T-cell (primary cell): ENCODE results near the gene KIFAP3. TPM values are rescaled to one million over a fixed set of nuclear protein-coding genes. Genes with fewer than 3 reads are reported as not detected.

Experiments used
- ATAC-seq, 4 experiments: fragments of 200-7000 bp in 3 of 4; fragments of 150-1000 bp in 1 of 4; cut with Tn5 transposase; replicated peaks in 1 of 4; 1 replicate in 3 of 4; 2 replicates in 1 of 4; pipeline ENCODE4 v1.10.0; 2021; ENCODE audit warnings: moderate library complexity in 3 of 4, mild to moderate bottlenecking in 2 of 4, moderate number of reproducible peaks in 1 of 4
- CTCF ChIA-PET, 2 donors: fragments of 300-600 bp; sonication (Branson Sonifier 250); formaldehyde crosslinking; loops; one replicate each; lab custom pipeline; 2022; ENCODE audit warnings: antibody characterized with exemption in 2 of 2; lab: Charles Lee
- POLR2A ChIA-PET, 2 donors: fragments of 300-600 bp; sonication (Branson Sonifier 250); formaldehyde crosslinking; loops; one replicate each; lab custom pipeline; 2022; ENCODE audit warnings: antibody characterized with exemption in 2 of 2; lab: Charles Lee
- DNase-seq, 35 experiments: peaks; one replicate each; pipeline versions ENCODE4 v3.0.0 to v3.0.0-alpha.2; 2013 to 2023
- H3K27ac ChIP-seq: one replicate; pipeline ENCODE4 v1.5.1; 2013; ENCODE audit warnings: low read length
- H3K27me3 ChIP-seq, 2 experiments: replicated peaks in 1 of 2; 1 replicate in 1 of 2; 2 replicates in 1 of 2; pipeline versions ENCODE4 v1.6.1 to v1.7.0; 2013; ENCODE audit warnings: low read length in 1 of 2, mixed read lengths in 1 of 2; ENCODE audit not compliant: control insufficient read depth in 2 of 2, insufficient read depth in 2 of 2; ENCODE audit errors: extremely low read depth in 1 of 2
- H3K36me3 ChIP-seq, 2 donors: 1 replicate in 1 of 2; 2 replicates in 1 of 2; pipeline versions ENCODE4 v1.6.1 to v1.7.0; 2013; ENCODE audit warnings: low read length in 1 of 2; ENCODE audit not compliant: control insufficient read depth in 2 of 2, insufficient read depth in 1 of 2; ENCODE audit errors: extremely low read depth in 1 of 2
- H3K4me1 ChIP-seq, 2 experiments: 1 replicate in 1 of 2; 2 replicates in 1 of 2; pipeline versions ENCODE4 v1.6.1 to v1.7.0; 2013; ENCODE audit warnings: low read length in 2 of 2, mixed read lengths in 1 of 2; ENCODE audit not compliant: insufficient read depth in 2 of 2, control insufficient read depth in 1 of 2; ENCODE audit errors: extremely low read depth in 1 of 2
- H3K4me3 ChIP-seq, 2 donors: 1 replicate in 1 of 2; 2 replicates in 1 of 2; pipeline versions ENCODE4 v1.5.1 to v1.7.0; 2013; ENCODE audit warnings: mild to moderate bottlenecking in 2 of 2, low read length in 1 of 2, moderate library complexity in 1 of 2; ENCODE audit not compliant: control insufficient read depth in 1 of 2; ENCODE audit errors: extremely low read depth in 1 of 2
- H3K9me3 ChIP-seq: 2 replicates; pipeline ENCODE4 v1.7.0; 2013
- H3K27ac Mint-ChIP-seq, 2 donors: one replicate each; pipeline ENCODE4 v1.8.0; 2020 to 2021; ENCODE audit warnings: mild to moderate bottlenecking in 2 of 2, mixed read lengths in 2 of 2
- H3K27me3 Mint-ChIP-seq, 2 donors: one replicate each; pipeline ENCODE4 v1.8.0; 2021 to 2022; ENCODE audit warnings: mixed read lengths in 2 of 2
- H3K36me3 Mint-ChIP-seq: one replicate; pipeline ENCODE4 v1.8.0; 2021; ENCODE audit warnings: mixed read lengths
- H3K4me1 Mint-ChIP-seq, 3 donors: one replicate each; pipeline ENCODE4 v1.8.0; 2020 to 2022; ENCODE audit warnings: mixed read lengths in 3 of 3, mild to moderate bottlenecking in 1 of 3
- H3K4me3 Mint-ChIP-seq, 3 donors: one replicate each; pipeline ENCODE4 v1.8.0; 2020 to 2022; ENCODE audit warnings: mild to moderate bottlenecking in 3 of 3, mixed read lengths in 3 of 3, moderate library complexity in 3 of 3
- H3K9me3 Mint-ChIP-seq, 3 donors: one replicate each; pipeline ENCODE4 v1.8.0; 2020 to 2022; ENCODE audit warnings: mixed read lengths in 3 of 3
- WGBS: methylation state at CpG from one replicate; pipeline ENCODE4 v1.1.5; 2013; ENCODE audit warnings: missing lambda C conversion rate; ENCODE audit not compliant: insufficient coverage; 5-methylcytosine and 5-hydroxymethylcytosine counted together
- total RNA-seq, 35 experiments: library from RNA in 6 of 35; stranded (reverse) in 6 of 35; fragments of 120-200 nt in 1 of 35; gene quantifications; one replicate each; pipeline versions ENCODE4 v1.2.1 to v1.2.4 and lab custom pipeline; 2013 to 2026

The KIFAP3 gene
- total RNA-seq, 5 donors from 2014 or later (not counting 1 experiment from before 2014, with no cell fraction given) = 13.8 to 20.2 (median 16.6) TPM

DNA sequence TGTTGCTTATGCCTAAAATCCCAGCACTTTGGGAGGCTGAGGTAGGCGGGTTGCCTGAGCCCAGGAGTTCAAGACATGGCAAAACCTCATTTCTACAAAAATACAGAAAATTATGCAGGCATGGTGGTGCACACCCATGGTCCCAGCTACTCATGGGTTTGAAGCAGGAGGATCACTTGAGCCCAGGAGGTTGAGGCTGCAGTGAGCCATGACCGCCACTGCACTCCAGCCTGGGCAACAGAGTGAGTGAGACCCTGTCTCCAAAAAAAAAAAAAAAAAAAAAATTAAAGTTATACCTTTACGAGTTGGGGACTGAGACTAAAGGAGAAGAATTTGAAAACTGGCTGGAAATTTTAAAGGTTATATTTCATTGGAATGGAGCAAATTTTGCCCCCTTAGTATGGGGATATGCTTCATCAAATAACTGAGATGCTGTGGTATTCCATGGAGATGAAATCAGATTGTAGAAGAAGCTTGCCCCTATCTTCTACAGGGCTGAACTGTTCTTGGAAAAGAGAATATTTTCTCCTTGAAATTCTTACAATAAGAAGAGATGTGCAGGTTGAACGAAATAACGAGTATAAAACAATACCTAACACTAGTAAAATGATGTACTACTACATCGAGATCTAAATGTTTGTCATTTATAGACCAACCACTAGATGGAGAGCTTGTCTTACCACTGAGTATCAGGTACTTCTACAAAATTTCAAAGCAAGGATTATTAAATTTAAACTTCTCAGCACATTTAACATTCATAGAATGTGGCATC is 145.9 kb downstream of the KIFAP3 start:
- H3K27me3 Mint-ChIP-seq = no peaks in the 10 kb centered on the region
- no peak overlapping the region for H3K4me3 Mint-ChIP-seq
- WGBS = 17% methylated on average over 1 of the region's 6 CpGs
- Histone ChIP-seq H3K36me3 (no peaks in the 10 kb centered on the region), H3K4me3 (no peak overlapping the region), H3K4me1 (peaks cover 0 to 3% of the 10 kb centered on the region in 2 experiments), H3K9me3 (no peaks in the 10 kb centered on the region), H3K27me3 (no peaks in the 10 kb centered on the region), H3K27ac (no peak overlapping the region)
- no peaks in the 10 kb centered on the region for H3K9me3 Mint-ChIP-seq
- peaks cover 6 to 7% (median 7%) of the 10 kb centered on the region in 3 donors for H3K4me1 Mint-ChIP-seq
- no peak overlapping the region for H3K27ac Mint-ChIP-seq
- ChIA-PET POLR2A (interaction anchor here in 1 of 2 donors (0.6 kb wide), 1 partner anchor 612 kb away, joined by 3 read pairs; no protein-coding TSS in a partner anchor), CTCF (interaction anchor here (0.6 to 1.4 kb wide), 11 partner anchors 10 to 1385 kb away, joined by 3 to 8 read pairs (median 4); partner anchors contain the start of genes FMO4 (in 1 of the 2) and GORAB (in 1 of the 2))
- peaks cover under 1% of the 10 kb centered on the region for H3K36me3 Mint-ChIP-seq
- DNase-seq = peak in 1 of 35 experiments; percentile 64
- peak; percentile 58 to 68 (median 64) for ATAC-seq

DNA sequence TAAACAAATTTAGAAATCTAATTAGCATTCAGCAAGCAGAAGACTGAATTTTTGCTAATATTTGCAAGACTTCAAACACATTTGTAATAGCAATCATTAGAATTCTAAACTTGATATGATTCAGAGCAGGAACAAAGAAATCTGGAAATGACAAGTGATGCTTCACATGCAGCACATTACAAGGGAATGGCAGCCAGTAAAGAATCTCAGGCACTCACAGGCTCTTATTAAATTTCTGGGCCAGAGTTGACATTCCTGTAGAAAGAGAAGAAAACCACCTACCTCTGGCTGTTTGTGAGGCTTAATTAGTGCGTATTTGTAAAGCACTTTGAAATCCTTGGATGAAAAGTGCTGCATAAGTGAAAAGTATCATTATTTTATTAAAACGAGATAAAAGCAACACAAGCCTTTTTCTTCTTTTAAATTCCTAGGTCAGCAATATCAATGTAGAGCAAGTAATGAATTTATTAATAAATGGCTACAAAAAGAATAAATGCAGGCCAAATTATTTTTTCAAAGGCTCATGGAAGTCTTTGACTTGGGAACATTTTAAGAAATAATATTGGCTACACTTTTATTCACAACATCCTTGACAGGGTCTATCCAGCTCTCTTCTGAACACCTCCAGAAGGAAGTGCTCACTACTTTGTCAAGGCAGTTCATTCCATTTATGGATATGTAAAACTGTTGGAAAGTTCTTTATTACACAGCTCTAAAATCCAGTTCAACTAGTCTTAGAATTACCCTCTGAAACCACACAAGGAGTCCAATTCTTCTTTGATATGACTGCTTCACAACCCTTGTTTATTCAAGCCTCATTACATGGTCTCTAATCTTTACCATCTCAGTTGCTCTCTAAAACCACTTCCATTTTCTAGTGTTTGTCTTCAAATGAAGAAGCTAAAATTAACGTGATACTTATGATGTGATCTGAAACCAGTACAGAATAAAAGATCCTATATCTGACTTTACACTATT is 148.7 kb downstream of the KIFAP3 start:
- H3K27me3 Mint-ChIP-seq = no peaks in the 10 kb centered on the region
- Histone ChIP-seq H3K36me3 (no peaks in the 10 kb centered on the region), H3K4me1 (peaks cover 0 to 3% of the 10 kb centered on the region in 2 experiments), H3K27ac (no peak overlapping the region), H3K9me3 (no peaks in the 10 kb centered on the region), H3K27me3 (no peaks in the 10 kb centered on the region), H3K4me3 (no peak overlapping the region)
- ChIA-PET POLR2A (interaction anchor here (0.6 to 0.7 kb wide), 2 partner anchors 129 to 946 kb away, joined by 3 read pairs; no protein-coding TSS in a partner anchor), CTCF (interaction anchor here in 1 of 2 donors (0.7 to 1.3 kb wide), 2 partner anchors 764 to 1388 kb away, joined by 4 to 5 read pairs; partner anchors contain the start of gene FMO4)
- DNase-seq (peak in 1 of 35 experiments; percentile 8), ATAC-seq (peak in 3 of 4 experiments; percentile 37 to 55 (median 40))
- WGBS = no CpG with 5 or more reads among the region's 3 CpGs
- no peaks in the 10 kb centered on the region for H3K9me3 Mint-ChIP-seq
- H3K4me3 Mint-ChIP-seq = no peak overlapping the region
- H3K27ac Mint-ChIP-seq = peak overlapping the region in 1 of 2 donors; percentile 63
- H3K4me1 Mint-ChIP-seq = peaks cover 6 to 7% (median 7%) of the 10 kb centered on the region in 3 donors
- peaks cover 15% of the 10 kb centered on the region for H3K36me3 Mint-ChIP-seq

DNA sequence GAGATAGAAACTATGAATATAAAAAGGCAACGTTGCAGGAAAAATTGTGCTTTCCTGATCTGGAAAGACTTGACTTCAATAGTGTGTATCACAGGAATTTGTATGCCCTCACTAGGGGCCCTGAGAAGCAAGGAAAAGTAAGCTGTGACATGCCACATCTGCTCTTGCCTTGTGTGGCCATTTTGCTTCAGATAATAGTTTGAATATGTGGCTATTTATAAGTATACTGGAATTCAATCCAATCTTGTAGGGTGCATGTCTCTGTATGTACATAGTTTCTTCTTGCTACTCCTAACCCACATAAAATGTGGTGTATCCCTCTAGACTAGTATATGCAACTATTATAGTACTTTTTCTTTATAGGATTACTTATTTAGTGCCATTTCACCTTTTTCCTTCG is 149.7 kb downstream of the KIFAP3 start:
- Mint-ChIP-seq H3K9me3 (no peaks in the 10 kb centered on the region), H3K4me3 (no peak overlapping the region), H3K36me3 (peaks cover 17% of the 10 kb centered on the region), H3K4me1 (peaks cover 6 to 7% (median 7%) of the 10 kb centered on the region in 3 donors), H3K27ac (no peak overlapping the region), H3K27me3 (no peaks in the 10 kb centered on the region)
- no peak overlapping the region for H3K4me3 ChIP-seq
- 89% methylated on average over 1 of the region's 2 CpGs for WGBS
- no peaks in the 10 kb centered on the region for H3K36me3 ChIP-seq
- H3K27ac ChIP-seq = no peak overlapping the region
- POLR2A ChIA-PET = no interaction called here
- CTCF ChIA-PET = no interaction called here
- DNase-seq = no peak
- peaks cover 0 to 3% of the 10 kb centered on the region in 2 experiments for H3K4me1 ChIP-seq
- no peaks in the 10 kb centered on the region for H3K27me3 ChIP-seq
- no peak for ATAC-seq
- no peaks in the 10 kb centered on the region for H3K9me3 ChIP-seq

DNA sequence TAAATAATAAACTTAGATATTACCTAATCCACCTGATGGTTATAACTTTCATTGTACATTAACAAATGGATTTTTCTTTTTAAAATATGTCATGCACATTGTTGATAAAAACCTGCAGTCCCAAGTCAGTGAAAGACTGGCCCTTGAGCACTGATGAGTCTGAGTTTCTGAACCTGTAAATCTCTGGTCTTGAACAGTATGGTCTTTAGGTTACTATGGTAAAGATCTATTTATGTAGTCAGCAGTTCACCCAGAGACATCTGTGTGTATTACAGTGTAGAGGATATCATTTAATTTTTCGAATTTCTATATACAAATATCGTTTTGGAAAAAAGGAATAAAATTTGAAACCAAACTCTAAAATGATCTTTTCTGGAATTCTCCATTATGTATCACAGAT is 150.4 kb downstream of the KIFAP3 start:
- ATAC-seq = no peak
- no peak overlapping the region for H3K4me3 Mint-ChIP-seq
- H3K27me3 Mint-ChIP-seq = no peaks in the 10 kb centered on the region
- H3K9me3 Mint-ChIP-seq = no peaks in the 10 kb centered on the region
- Histone ChIP-seq H3K9me3 (no peaks in the 10 kb centered on the region), H3K27me3 (no peaks in the 10 kb centered on the region), H3K4me1 (peaks cover 0 to 3% of the 10 kb centered on the region in 2 experiments), H3K27ac (no peak overlapping the region), H3K4me3 (no peak overlapping the region), H3K36me3 (no peaks in the 10 kb centered on the region)
- H3K4me1 Mint-ChIP-seq = peaks cover 6 to 7% (median 7%) of the 10 kb centered on the region in 3 donors
- no CpG with 5 or more reads among the region's 2 CpGs for WGBS
- CTCF ChIA-PET = no interaction called here
- H3K36me3 Mint-ChIP-seq = peaks cover 20% of the 10 kb centered on the region
- H3K27ac Mint-ChIP-seq = no peak overlapping the region
- DNase-seq = no peak
- POLR2A ChIA-PET = no interaction called here

DNA sequence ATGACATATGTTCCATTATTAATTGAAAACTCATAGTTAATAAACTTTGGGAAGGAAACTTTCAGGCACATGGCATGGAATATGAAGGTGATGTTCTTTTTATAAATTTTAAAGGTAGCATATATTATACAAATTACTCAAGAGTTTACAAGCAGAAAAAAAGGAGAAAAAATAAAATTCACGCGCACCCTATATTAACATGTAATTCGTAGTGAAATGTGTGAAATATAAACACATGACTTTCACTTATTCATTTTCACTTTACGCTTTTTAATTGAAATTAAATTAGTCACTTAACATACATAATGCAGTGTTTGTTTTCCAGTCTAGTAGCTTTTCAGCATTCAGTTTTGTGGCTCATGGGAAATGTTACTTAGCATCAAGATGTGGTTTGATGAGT is 153.4 kb downstream of the KIFAP3 start:
- Mint-ChIP-seq H3K9me3 (no peaks in the 10 kb centered on the region), H3K4me3 (no peak overlapping the region), H3K36me3 (peaks cover 34% of the 10 kb centered on the region), H3K27ac (no peak overlapping the region), H3K27me3 (no peaks in the 10 kb centered on the region), H3K4me1 (peaks cover 2 to 3% (median 2%) of the 10 kb centered on the region in 3 donors)
- peaks cover 0 to 1% of the 10 kb centered on the region in 2 experiments for H3K4me1 ChIP-seq
- H3K27ac ChIP-seq = no peak overlapping the region
- ATAC-seq (no peak), DNase-seq (no peak)
- H3K4me3 ChIP-seq = no peak overlapping the region
- no CpG with 5 or more reads among the region's 4 CpGs for WGBS
- CTCF ChIA-PET = no interaction called here
- no peaks in the 10 kb centered on the region for H3K9me3 ChIP-seq
- H3K27me3 ChIP-seq = no peaks in the 10 kb centered on the region
- POLR2A ChIA-PET = no interaction called here
- H3K36me3 ChIP-seq = no peaks in the 10 kb centered on the region

DNA sequence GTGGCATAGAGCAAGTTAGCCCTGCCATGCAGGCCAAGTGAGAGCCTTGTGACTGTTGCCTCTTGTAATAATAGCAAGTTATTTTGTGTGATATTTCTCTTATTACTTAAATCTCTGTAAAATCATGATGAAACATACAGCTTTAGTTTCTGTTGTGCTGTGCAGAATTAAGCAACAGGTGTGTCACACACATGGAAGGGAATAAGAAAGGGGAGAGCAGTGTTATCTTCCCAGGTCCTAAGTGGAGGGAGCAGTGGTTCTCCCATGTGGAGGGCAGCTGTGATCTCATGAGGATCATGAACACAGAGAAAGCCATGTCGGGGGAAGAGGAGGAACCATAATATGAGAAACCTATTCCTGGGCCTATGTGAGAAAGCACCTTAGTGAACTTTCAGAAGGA is 155.6 kb downstream of the KIFAP3 start:
- H3K9me3 ChIP-seq = no peaks in the 10 kb centered on the region
- no peak overlapping the region for H3K27ac ChIP-seq
- ATAC-seq (no peak), DNase-seq (no peak)
- H3K4me1 ChIP-seq = no peaks in the 10 kb centered on the region
- H3K9me3 Mint-ChIP-seq = no peaks in the 10 kb centered on the region
- CTCF ChIA-PET = interaction anchor here in 1 of 2 donors (0.6 kb wide), 1 partner anchor 17 kb away, joined by 3 read pairs; no protein-coding TSS in a partner anchor
- WGBS = 100% methylated on average over 1 of the region's 1 CpG
- H3K4me3 Mint-ChIP-seq = no peak overlapping the region
- H3K36me3 ChIP-seq = no peaks in the 10 kb centered on the region
- POLR2A ChIA-PET = no interaction called here
- H3K36me3 Mint-ChIP-seq = peaks cover 40% of the 10 kb centered on the region
- no peaks in the 10 kb centered on the region for H3K27me3 ChIP-seq
- no peak overlapping the region for H3K4me3 ChIP-seq
- H3K4me1 Mint-ChIP-seq = no peaks in the 10 kb centered on the region
- no peak overlapping the region for H3K27ac Mint-ChIP-seq
- H3K27me3 Mint-ChIP-seq = no peaks in the 10 kb centered on the region
